SK-N-SH (cell line): Measurements from ENCODE around the gene MYO1D.

Source experiments
- CTCF ChIP-seq: fragments of 200-600 bp; sonication (generic); IDR thresholded peaks from 2 replicates; pipeline ENCODE4 v1.6.1; 2017; ENCODE audit warnings: antibody characterized with exemption, mild to moderate bottlenecking, moderate library complexity
- EZH2phosphoT487 ChIP-seq: fragments of 200-600 bp; sonication (generic); IDR thresholded peaks from 2 replicates; pipeline ENCODE4 v1.6.1; 2017; ENCODE audit warnings: low read depth, mixed run types, mild to moderate bottlenecking, antibody characterized with exemption, moderate library complexity, borderline replicate concordance
- FOXJ3 ChIP-seq: sonication (generic); formaldehyde crosslinking; IDR thresholded peaks from 2 replicates; pipeline ENCODE4 v1.5.1; 2020; ENCODE audit warnings: mild to moderate bottlenecking, missing genetic modification reagents
- JUND ChIP-seq: IDR thresholded peaks from 2 replicates; pipeline ENCODE4 v1.4.0; 2012
- MAX ChIP-seq: IDR thresholded peaks from 2 replicates; pipeline ENCODE4 v1.4.0; 2012; ENCODE audit warnings: low read depth
- RAD21 ChIP-seq: IDR thresholded peaks from 2 replicates; pipeline ENCODE4 v1.6.1; 2012; ENCODE audit warnings: mild to moderate bottlenecking, low read length
- RCOR1 ChIP-seq: fragments of 150-350 bp; IDR thresholded peaks from 2 replicates; pipeline ENCODE4 v1.6.1; 2017; ENCODE audit warnings: antibody characterized with exemption, low read length
- USF2 ChIP-seq: fragments of 150-350 bp; IDR thresholded peaks from 2 replicates; pipeline ENCODE4 v1.6.1; 2017; ENCODE audit warnings: antibody characterized with exemption, low read length, low read depth, borderline replicate concordance
- YY1 ChIP-seq: IDR thresholded peaks from 2 replicates; pipeline ENCODE4 v1.4.0; 2012; ENCODE audit warnings: low read depth, mild to moderate bottlenecking

- TF ChIP-seq CTCF (no peak), RCOR1 (no peak), FOXJ3 (CRISPR knock-in tag) (no peak), YY1 (no peak), USF2 (no peak), EZH2phosphoT487 (no peak), MAX (no peak), JUND (no peak), RAD21 (no peak)
These were observed 374.9 kb downstream of the MYO1D start for GRCh38 chr17:32502013-32502412.
